ENCODE results near the gene CLDN1. TPM values are rescaled to one million over a fixed set of nuclear protein-coding genes. Genes with fewer than 3 reads are reported as not detected.

Gene CLDN1
- total RNA-seq, 1 experiment from 2014 or later, result 38.9 TPM

- intact Hi-C loops (cut with micrococcal nuclease; ENCODE audit: unreplicated experiment), result no loop called here
Observed at GRCh38 chr3:190326361-190326760, 4.1 kb upstream of the CLDN1 start.

GRCh38 chr3:190325923-190326322, 3.7 kb upstream of the CLDN1 start:
- no peaks in the 10 kb centered on the region for H3K9me3 Mint-ChIP-seq (ENCODE audit: unreplicated experiment)
- CTCF ChIA-PET, result no interaction called here
- BruUV-seq (replicated peaks), result no TSS peak
- H3K36me3 Mint-ChIP-seq (ENCODE audit: insufficient read depth, unreplicated experiment), result no peaks in the 10 kb centered on the region
- no peak overlapping the region for H3K27ac Mint-ChIP-seq (ENCODE audit: unreplicated experiment)
- no peaks in the 10 kb centered on the region for H3K27me3 Mint-ChIP-seq (ENCODE audit: insufficient read depth, unreplicated experiment)
- H3K4me1 Mint-ChIP-seq (ENCODE audit: low read depth, unreplicated experiment), result peaks cover 22% of the 10 kb centered on the region
- no peak overlapping the region for H3K4me3 ChIP-seq (ENCODE audit: low read depth, low read length)
- H3K36me3 ChIP-seq (ENCODE audit: control insufficient read depth, insufficient read depth, low read length), result no peaks in the 10 kb centered on the region
- POLR2A ChIA-PET, result no interaction called here
- intact Hi-C loops (cut with micrococcal nuclease; ENCODE audit: unreplicated experiment), result no loop called here
- DNase-seq, result no peak
- H3K9me3 ChIP-seq, result no peaks in the 10 kb centered on the region
- no peaks in the 10 kb centered on the region for H3K27me3 ChIP-seq (replicated peaks; ENCODE audit: control insufficient read depth, insufficient read depth, low read length)
- TF ChIP-seq CTCF (IDR thresholded peaks at IDR 0.05; ENCODE audit: insufficient read depth in 1 of 2, low read depth in 1 of 2, low read length in 1 of 2, severe bottlenecking in 1 of 2, unreplicated experiment in 1 of 2), result no peak
- H3K4me1 ChIP-seq, result peaks cover 20% of the 10 kb centered on the region
- no peak overlapping the region for H3K4me3 Mint-ChIP-seq (ENCODE audit: unreplicated experiment)

More at GRCh38 chr3:190326361-190326760, 4.1 kb upstream of the CLDN1 start:
- Histone ChIP-seq H3K9me3 (no peaks in the 10 kb centered on the region), H3K27me3 (replicated peaks; ENCODE audit: control insufficient read depth, insufficient read depth, low read length) (no peaks in the 10 kb centered on the region), H3K4me3 (ENCODE audit: low read depth, low read length) (no peak overlapping the region), H3K4me1 (peaks cover 24% of the 10 kb centered on the region), H3K36me3 (ENCODE audit: control insufficient read depth, insufficient read depth, low read length) (no peaks in the 10 kb centered on the region)
- H3K4me1 Mint-ChIP-seq (ENCODE audit: low read depth, unreplicated experiment), result peaks cover 22% of the 10 kb centered on the region
- H3K27ac Mint-ChIP-seq (ENCODE audit: unreplicated experiment), result no peak overlapping the region
- ChIA-PET POLR2A (no interaction called here), CTCF (no interaction called here)
- no peaks in the 10 kb centered on the region for H3K36me3 Mint-ChIP-seq (ENCODE audit: insufficient read depth, unreplicated experiment)
- BruUV-seq (replicated peaks), result no TSS peak
- no peak for TF ChIP-seq CTCF (IDR thresholded peaks at IDR 0.05; ENCODE audit: insufficient read depth in 1 of 2, low read depth in 1 of 2, low read length in 1 of 2, severe bottlenecking in 1 of 2, unreplicated experiment in 1 of 2)
- H3K9me3 Mint-ChIP-seq (ENCODE audit: unreplicated experiment), result no peaks in the 10 kb centered on the region
- DNase-seq, result no peak
- H3K27me3 Mint-ChIP-seq (ENCODE audit: insufficient read depth, unreplicated experiment), result no peaks in the 10 kb centered on the region
- H3K4me3 Mint-ChIP-seq (ENCODE audit: unreplicated experiment), result no peak overlapping the region

- Mint-ChIP-seq H3K27ac (ENCODE audit: unreplicated experiment) (peak overlapping the region; percentile 11), H3K36me3 (ENCODE audit: insufficient read depth, unreplicated experiment) (no peaks in the 10 kb centered on the region), H3K9me3 (ENCODE audit: unreplicated experiment) (no peaks in the 10 kb centered on the region), H3K27me3 (ENCODE audit: insufficient read depth, unreplicated experiment) (no peaks in the 10 kb centered on the region), H3K4me3 (ENCODE audit: unreplicated experiment) (peak overlapping the region; percentile 81), H3K4me1 (ENCODE audit: low read depth, unreplicated experiment) (peaks cover 30% of the 10 kb centered on the region)
- no peak for TF ChIP-seq CTCF (IDR thresholded peaks at IDR 0.05; ENCODE audit: insufficient read depth in 1 of 2, low read depth in 1 of 2, low read length in 1 of 2, severe bottlenecking in 1 of 2, unreplicated experiment in 1 of 2)
- Histone ChIP-seq H3K4me1 (peaks cover 9% of the 10 kb centered on the region), H3K36me3 (ENCODE audit: control insufficient read depth, insufficient read depth, low read length) (no peaks in the 10 kb centered on the region; the same call in 1 of the 2 replicates), H3K27me3 (replicated peaks; ENCODE audit: control insufficient read depth, insufficient read depth, low read length) (no peaks in the 10 kb centered on the region), H3K9me3 (no peaks in the 10 kb centered on the region), H3K4me3 (ENCODE audit: low read depth, low read length) (no peak overlapping the region)
- no peak for DNase-seq
- ChIA-PET CTCF (interaction anchor here (0.6 to 2.8 kb wide), 8 partner anchors 10 to 1721 kb away, joined by 3 to 28 read pairs (median 6); no protein-coding TSS in a partner anchor), POLR2A (no interaction called here)
- no TSS peak for BruUV-seq (replicated peaks)
- intact Hi-C loops (cut with micrococcal nuclease; ENCODE audit: unreplicated experiment), result loop anchor here (5.0 kb wide), 2 partner anchors 99 to 201 kb away; partner anchors contain the start of gene P3H2
Observed at GRCh38 chr3:190323246-190323626, 990 bp upstream of the CLDN1 start.
